GM23248 (cell line): ENCODE measurements around the gene TMED9. TPM values are rescaled to one million over a fixed set of nuclear protein-coding genes. Genes with fewer than 3 reads are reported as not detected.

Source experiments
- DNase-seq: peaks from one replicate; pipeline ENCODE4 v3.0.0-alpha.2; 2015
- H2AFZ ChIP-seq: fragments of 200-600 bp; sonication (generic); 2 replicates; pipeline ENCODE4 v1.6.1; 2016; ENCODE audit warnings: antibody characterized with exemption
- H3F3A ChIP-seq: fragments of 200-600 bp; sonication (generic); 2 replicates; pipeline ENCODE4 v1.6.1; 2016; ENCODE audit warnings: mild to moderate bottlenecking, antibody characterized with exemption, mixed run types; ENCODE audit not compliant: insufficient read depth
- H3K27ac ChIP-seq: fragments of 200-600 bp; sonication (generic); 2 replicates; pipeline ENCODE4 v1.5.1; 2016; ENCODE audit warnings: mild to moderate bottlenecking
- H3K27me3 ChIP-seq: fragments of 200-600 bp; sonication (generic); replicated peaks from 2 replicates; pipeline ENCODE4 v1.6.1; 2016; ENCODE audit warnings: mild to moderate bottlenecking; ENCODE audit not compliant: insufficient read depth
- H3K36me3 ChIP-seq: fragments of 200-600 bp; sonication (generic); 2 replicates; pipeline ENCODE4 v1.6.1; 2016; ENCODE audit warnings: low read depth, mild to moderate bottlenecking
- H3K4me1 ChIP-seq: fragments of 200-600 bp; sonication (generic); 2 replicates; pipeline ENCODE4 v1.6.1; 2016; ENCODE audit warnings: mild to moderate bottlenecking; ENCODE audit not compliant: insufficient read depth
- H3K4me2 ChIP-seq: fragments of 200-600 bp; sonication (generic); one replicate; pipeline ENCODE4 v1.6.1; 2016; ENCODE audit warnings: mild to moderate bottlenecking; ENCODE audit not compliant: unreplicated experiment
- H3K4me3 ChIP-seq: fragments of 200-600 bp; sonication (generic); 2 replicates; pipeline ENCODE4 v1.5.1; 2016; ENCODE audit warnings: mild to moderate bottlenecking
- H3K79me2 ChIP-seq: fragments of 200-600 bp; sonication (generic); 2 replicates; pipeline ENCODE4 v1.6.1; 2016; ENCODE audit warnings: mild to moderate bottlenecking; ENCODE audit not compliant: insufficient read depth
- H3K9ac ChIP-seq: fragments of 200-600 bp; sonication (generic); 2 replicates; pipeline ENCODE4 v1.6.1; 2016; ENCODE audit warnings: mild to moderate bottlenecking
- H3K9me2 ChIP-seq: fragments of 200-600 bp; sonication (generic); 2 replicates; pipeline ENCODE4 v1.6.1; 2016; ENCODE audit warnings: mixed run types, mild to moderate bottlenecking, moderate library complexity; ENCODE audit not compliant: insufficient read depth
- H3K9me3 ChIP-seq: fragments of 200-600 bp; sonication (generic); one replicate; pipeline ENCODE4 v1.6.1; 2017; ENCODE audit warnings: low read depth
- H4K20me1 ChIP-seq: fragments of 200-600 bp; sonication (generic); 2 replicates; pipeline ENCODE4 v1.6.0; 2016; ENCODE audit not compliant: insufficient read depth
- EZH2 ChIP-seq: fragments of 200-600 bp; sonication (generic); IDR thresholded peaks from 2 replicates; pipeline ENCODE4 v1.6.1; 2018; ENCODE audit warnings: antibody characterized with exemption, mild to moderate bottlenecking; ENCODE audit not compliant: insufficient read depth, poor library complexity, severe bottlenecking
- EZH2phosphoT487 ChIP-seq: fragments of 200-600 bp; sonication (generic); IDR thresholded peaks from 2 replicates; pipeline ENCODE4 v1.6.1; 2018; ENCODE audit warnings: antibody characterized with exemption, moderate library complexity, mild to moderate bottlenecking, low read depth; ENCODE audit not compliant: insufficient read depth
- WGBS, 2 experiments: methylation state at CpG; one replicate each; pipeline ENCODE4 v1.1.6; 2015 to 2017; ENCODE audit warnings: low lambda C conversion rate in 2 of 2, low coverage in 1 of 2; ENCODE audit errors: missing lambda C conversion rate in 2 of 2; 5-methylcytosine and 5-hydroxymethylcytosine counted together
- in situ Hi-C: fragments of 300-500 bp; cut with MboI; formaldehyde crosslinking; loops from 2 replicates; pipeline ENCODE4 v1.15.0; 2020
- polyA plus RNA-seq: library from polyadenylated mRNA; unstranded; fragments of >200 nt; fragmentation: Nextera tagmentation; extraction: Ambion mirVana; gene quantifications from 2 replicates; pipeline ENCODE4 v1.2.1, GENCODE V29; 2016
- total RNA-seq: library from RNA; depleted of rRNA; stranded (reverse); fragments of >200 nt; shearing (Covaris generic); gene quantifications from 2 replicates; pipeline ENCODE4 v1.2.3, GENCODE V29; 2014

Gene TMED9
- total and polyA plus RNA-seq, 2 experiments from 2014 or later, result 138 to 282 TPM

DNA sequence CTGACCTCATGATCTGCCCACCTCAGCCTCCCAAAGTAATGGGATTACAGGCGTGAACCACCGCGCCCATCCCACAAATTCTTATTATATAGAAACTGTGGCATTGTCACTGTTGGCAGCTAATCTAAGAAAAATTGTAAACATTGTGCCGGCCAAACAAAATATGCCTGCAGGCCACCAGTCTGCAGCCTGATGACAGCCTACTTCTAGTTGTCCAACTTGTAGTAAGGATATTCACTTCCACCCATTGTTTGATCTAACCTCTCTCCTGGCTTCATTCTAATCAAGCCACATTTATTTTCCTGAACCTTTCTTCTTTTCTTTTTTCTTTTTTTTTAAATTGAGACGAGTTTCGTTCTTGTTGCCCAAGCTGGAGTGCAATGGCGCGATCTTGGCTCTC lies 13.7 kb upstream of the TMED9 start:
- 93 to 94% methylated on average over 8 of the region's 8 CpGs for WGBS, 2 experiments
- H3K27ac ChIP-seq, result no peak overlapping the region
- no peak overlapping the region for H2AFZ ChIP-seq
- TF ChIP-seq EZH2 (no peak), EZH2phosphoT487 (no peak)
- H3K4me3 ChIP-seq, result no peak overlapping the region
- no peaks in the 10 kb centered on the region for H3F3A ChIP-seq
- no peak overlapping the region for H3K9ac ChIP-seq
- no peak overlapping the region for H3K4me2 ChIP-seq
- in situ Hi-C loops, result no loop called here
- no peaks in the 10 kb centered on the region for H3K4me1 ChIP-seq
- peaks cover 9% of the 10 kb centered on the region; the same call in 1 of the 2 replicates for H3K27me3 ChIP-seq
- H3K79me2 ChIP-seq, result no peaks in the 10 kb centered on the region
- no peaks in the 10 kb centered on the region for H3K9me2 ChIP-seq
- no peaks in the 10 kb centered on the region for H3K9me3 ChIP-seq
- H4K20me1 ChIP-seq, result no peaks in the 10 kb centered on the region
- H3K36me3 ChIP-seq, result no peaks in the 10 kb centered on the region
- DNase-seq, result no peak

DNA sequence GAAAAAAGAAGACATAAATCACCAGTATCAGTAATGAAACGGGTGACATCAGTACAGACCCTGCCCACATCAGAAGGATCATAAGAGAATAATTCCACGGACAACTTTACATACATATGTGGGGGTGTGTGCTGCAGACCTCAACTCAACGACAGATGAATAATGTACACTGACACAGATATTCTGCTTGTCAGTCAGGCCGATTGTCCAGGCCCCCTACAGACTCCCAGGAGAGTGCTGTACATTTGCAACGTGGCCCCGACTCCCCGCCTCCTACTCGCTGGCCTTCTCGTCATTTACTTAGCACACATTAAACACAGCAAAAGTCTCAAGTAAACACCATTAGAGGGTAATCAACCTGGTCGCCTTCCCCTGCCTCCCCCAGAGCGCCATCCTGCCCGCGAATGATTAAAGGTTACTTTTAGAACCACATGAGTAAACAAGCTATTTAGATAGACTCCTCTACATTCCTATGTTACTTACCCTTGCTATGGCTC lies 3.5 kb upstream of the TMED9 start:
- Histone ChIP-seq H3K79me2 (peaks cover 19% of the 10 kb centered on the region), H3K27me3 (peaks cover 38% of the 10 kb centered on the region), H4K20me1 (no peaks in the 10 kb centered on the region), H3K9ac (no peak overlapping the region), H2AFZ (no peak overlapping the region), H3K9me2 (no peaks in the 10 kb centered on the region), H3K4me2 (no peak overlapping the region), H3K4me3 (no peak overlapping the region), H3K4me1 (no peaks in the 10 kb centered on the region), H3K9me3 (no peaks in the 10 kb centered on the region), H3K36me3 (no peaks in the 10 kb centered on the region), H3F3A (peaks cover 3% of the 10 kb centered on the region), H3K27ac (no peak overlapping the region)
- in situ Hi-C loops, result no loop called here
- 28 to 30% methylated on average over 13 of the region's 13 CpGs for WGBS, 2 experiments
- TF ChIP-seq EZH2, result no peak
- TF ChIP-seq EZH2phosphoT487, result no peak
- DNase-seq, result no peak

DNA sequence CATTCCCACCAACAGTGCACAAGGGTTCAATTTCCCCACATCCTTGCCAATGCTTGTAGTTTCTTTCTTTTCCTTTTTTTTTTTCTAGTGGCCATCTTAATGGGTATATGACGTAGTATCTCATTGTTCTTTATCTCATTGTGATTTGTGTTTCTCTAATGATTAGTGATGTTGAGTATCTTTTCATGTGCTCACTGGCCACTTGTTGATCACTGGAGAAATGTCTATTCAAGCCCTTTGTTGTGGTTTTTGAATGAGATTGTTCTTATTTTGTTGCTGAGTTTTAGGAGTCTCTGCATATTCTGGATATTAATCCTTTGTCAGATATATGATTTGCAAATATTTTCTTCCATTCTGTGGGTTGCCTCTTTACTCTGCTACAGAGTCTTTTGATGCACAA lies 1.6 kb upstream of the TMED9 start:
- no peak overlapping the region for H3K27ac ChIP-seq
- H3F3A ChIP-seq, result peaks cover 13% of the 10 kb centered on the region
- no peaks in the 10 kb centered on the region for H3K9me2 ChIP-seq
- H3K4me1 ChIP-seq, result no peaks in the 10 kb centered on the region
- DNase-seq, result no peak
- H3K27me3 ChIP-seq, result peaks cover 38% of the 10 kb centered on the region
- no peak overlapping the region for H3K4me3 ChIP-seq
- no peaks in the 10 kb centered on the region for H4K20me1 ChIP-seq
- peaks cover 18% of the 10 kb centered on the region; the same call in 1 of the 2 replicates for H3K36me3 ChIP-seq
- WGBS, 2 experiments, result 40 to 50% methylated on average over 1 of the region's 1 CpG
- peaks cover 32% of the 10 kb centered on the region for H3K79me2 ChIP-seq
- no peak overlapping the region for H3K4me2 ChIP-seq
- TF ChIP-seq EZH2, result no peak
- TF ChIP-seq EZH2phosphoT487, result no peak
- in situ Hi-C loops, result no loop called here
- no peak overlapping the region for H3K9ac ChIP-seq
- no peaks in the 10 kb centered on the region for H3K9me3 ChIP-seq
- H2AFZ ChIP-seq, result no peak overlapping the region

DNA sequence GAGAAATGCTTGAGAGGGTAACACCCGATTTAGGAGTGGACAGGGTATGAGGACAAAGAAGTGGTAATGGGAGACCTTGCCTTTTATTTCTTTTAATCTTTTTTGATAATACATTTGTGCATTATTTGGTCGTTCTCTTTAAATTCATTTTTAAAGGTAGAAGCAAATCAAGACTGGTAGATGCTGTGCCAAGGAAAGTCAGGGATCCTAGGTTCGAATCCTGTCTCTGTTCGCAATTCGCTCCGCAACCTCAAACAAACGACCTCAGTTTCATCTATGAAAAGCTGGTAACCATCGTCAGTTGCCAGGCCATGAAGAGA lies 353 bp upstream of the TMED9 start:
- TF ChIP-seq EZH2phosphoT487, result no peak
- no peak for TF ChIP-seq EZH2
- Histone ChIP-seq H3K9ac (peak overlapping the region; percentile 99), H3K27ac (no peak overlapping the region)

DNA sequence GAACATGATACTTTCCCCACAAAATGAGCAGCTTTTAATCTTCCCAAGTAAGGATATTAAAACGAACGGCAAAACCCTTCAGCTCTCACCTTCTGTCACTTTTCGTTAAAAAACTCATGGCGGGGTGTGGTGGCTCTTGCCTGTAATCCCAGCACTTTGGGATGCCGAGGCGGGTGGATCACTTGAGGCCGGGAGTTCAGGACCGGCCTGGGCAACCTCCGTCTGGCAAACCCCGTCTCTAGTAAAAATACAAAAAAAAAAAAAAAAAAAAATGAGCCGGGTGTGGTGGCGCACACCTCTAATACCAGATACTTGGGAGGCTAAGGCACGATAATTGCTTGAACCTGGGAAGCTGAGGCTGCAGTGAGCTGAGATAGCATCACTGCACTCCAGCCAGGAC lies 902 bp downstream of the TMED9 start:
- DNase-seq, result no peak
- Histone ChIP-seq H3K4me3 (peak overlapping the region; percentile 97), H4K20me1 (no peaks in the 10 kb centered on the region), H3K4me2 (peak overlapping the region; percentile 96), H3K36me3 (peaks cover 27% of the 10 kb centered on the region; the same call in 1 of the 2 replicates), H2AFZ (peak overlapping the region; percentile 88; the same call in 1 of the 2 replicates), H3K27ac (peak overlapping the region; percentile 89; the same call in 1 of the 2 replicates), H3K27me3 (peaks cover 25% of the 10 kb centered on the region), H3K9ac (peak overlapping the region; percentile 99), H3K9me3 (no peaks in the 10 kb centered on the region), H3K79me2 (peaks cover 32% of the 10 kb centered on the region), H3F3A (peaks cover 26% of the 10 kb centered on the region), H3K9me2 (no peaks in the 10 kb centered on the region), H3K4me1 (no peaks in the 10 kb centered on the region)
- WGBS, 2 experiments, result 55 to 61% methylated on average over 13 of the region's 13 CpGs
- in situ Hi-C loops, result no loop called here
- TF ChIP-seq EZH2, result no peak
- TF ChIP-seq EZH2phosphoT487, result no peak

More for the DNA sequence above, 353 bp upstream of the TMED9 start:
- no peaks in the 10 kb centered on the region for H3K9me3 ChIP-seq
- DNase-seq, result no peak
- in situ Hi-C loops, result no loop called here
- peak overlapping the region; percentile 88 for H2AFZ ChIP-seq
- 12 to 15% methylated on average over 8 of the region's 8 CpGs for WGBS, 2 experiments
- peak overlapping the region; percentile 96 for H3K4me2 ChIP-seq
- no peaks in the 10 kb centered on the region for H4K20me1 ChIP-seq
- H3K36me3 ChIP-seq, result peaks cover 27% of the 10 kb centered on the region; the same call in 1 of the 2 replicates
- H3K4me3 ChIP-seq, result peak overlapping the region; percentile 97
- H3K79me2 ChIP-seq, result peaks cover 32% of the 10 kb centered on the region
- peaks cover 21% of the 10 kb centered on the region for H3F3A ChIP-seq
- H3K9me2 ChIP-seq, result no peaks in the 10 kb centered on the region
- H3K27me3 ChIP-seq, result peaks cover 31% of the 10 kb centered on the region
- no peaks in the 10 kb centered on the region for H3K4me1 ChIP-seq
